ENCODE results near the gene PNMA1.
A peak's percentile ranks its signal among the peaks of the same experiment; 100 is the strongest.

The PNMA1 gene

GRCh38 chr14:73750531-73750901, 36.3 kb upstream of the PNMA1 start:
- no peak for DNase-seq

GRCh38 chr14:73749706-73750530, 35.7 kb upstream of the PNMA1 start:
- DNase-seq, result no peak

- DNase-seq, result no peak
Observed at GRCh38 chr14:73748858-73749357, 34.7 kb upstream of the PNMA1 start.

GRCh38 chr14:73747379-73748211, 33.4 kb upstream of the PNMA1 start:
- no peak for DNase-seq

- DNase-seq, result no peak
Observed at GRCh38 chr14:73746520-73747378, 32.6 kb upstream of the PNMA1 start.

GRCh38 chr14:73745571-73746519, 31.7 kb upstream of the PNMA1 start:
- no peak for DNase-seq

GRCh38 chr14:73744874-73745529, 30.8 kb upstream of the PNMA1 start:
- no peak for DNase-seq

GRCh38 chr14:73744175-73744867, 30.1 kb upstream of the PNMA1 start:
- no peak for DNase-seq

- no peak for DNase-seq
Observed at GRCh38 chr14:73743431-73743931, 29.3 kb upstream of the PNMA1 start.

- no peak for DNase-seq
Observed at GRCh38 chr14:73742520-73743238, 28.5 kb upstream of the PNMA1 start.

GRCh38 chr14:73741876-73742519, 27.8 kb upstream of the PNMA1 start:
- DNase-seq, result peak; percentile 81

- DNase-seq, result peak; percentile 88
Observed at GRCh38 chr14:73741386-73741875, 27.2 kb upstream of the PNMA1 start.

- peak; percentile 69 for DNase-seq
Observed at GRCh38 chr14:73740618-73741326, 26.6 kb upstream of the PNMA1 start.

- no peak for DNase-seq
Observed at GRCh38 chr14:73739899-73740617, 25.9 kb upstream of the PNMA1 start.

- no peak for DNase-seq
Observed at GRCh38 chr14:73739174-73739898, 25.2 kb upstream of the PNMA1 start.

GRCh38 chr14:73738518-73739173, 24.5 kb upstream of the PNMA1 start:
- no peak for DNase-seq

Data from DMS79 treated with DMSO at 0.1 percent for 48 hours (cell line).